NCI-H345 (cell line): Measurements from ENCODE around the gene MAP2K2.

Source experiments
- DNase-seq: peaks from one replicate; lab custom pipeline; 2025; lab: John Stamatoyannopoulos, UW

Gene MAP2K2

GRCh38 chr19:4042731-4043082 is 81.2 kb downstream of the MAP2K2 start:
- no peak for DNase-seq

DNA sequence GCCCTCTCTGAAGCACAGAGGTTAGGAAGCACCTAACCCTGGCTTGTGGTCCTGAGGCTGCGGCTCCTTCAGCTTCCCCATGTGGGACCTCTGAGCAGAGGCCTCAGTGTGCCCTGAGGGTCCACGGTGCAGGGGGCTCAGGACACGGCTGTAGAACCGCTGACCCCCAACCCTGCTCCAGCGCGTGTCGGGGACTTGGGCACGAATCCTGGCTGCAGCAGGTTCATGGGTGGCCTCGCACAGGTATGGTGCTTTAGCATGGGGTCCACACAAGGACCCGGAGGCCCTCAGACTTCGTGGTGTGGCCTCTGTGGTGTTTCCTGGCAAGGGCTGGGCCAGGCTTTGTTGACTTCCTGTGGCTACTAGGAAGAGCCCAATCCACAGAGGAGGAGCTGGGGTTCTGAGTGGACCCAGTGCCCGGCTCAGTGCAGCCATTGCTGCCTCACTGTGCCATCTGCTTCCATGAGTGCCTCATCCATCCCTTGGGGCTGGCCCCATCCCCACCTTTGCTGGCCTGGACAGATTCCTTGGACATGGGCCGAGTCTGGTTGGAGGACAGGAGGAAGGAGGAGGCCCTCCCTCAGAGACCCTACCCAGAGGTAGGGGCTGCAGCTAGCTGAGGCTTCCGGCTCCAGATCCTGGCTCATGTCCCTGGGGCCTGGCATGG is 81.7 kb downstream of the MAP2K2 start:
- no peak for DNase-seq
